Ishikawa (cell line): Measurements from ENCODE around the gene GALNT10.

Source experiments
- CEBPB ChIP-seq: IDR thresholded peaks from 2 replicates; pipeline ENCODE4 v1.6.1; 2012
- CREB1 ChIP-seq: IDR thresholded peaks from 2 replicates; pipeline ENCODE4 v1.6.1; 2012; ENCODE audit warnings: low read depth
- EGR1 ChIP-seq: IDR thresholded peaks from 2 replicates; pipeline ENCODE4 v1.6.1; 2012
- EP300 ChIP-seq: IDR thresholded peaks from 2 replicates; pipeline ENCODE4 v1.6.1; 2012; ENCODE audit warnings: borderline replicate concordance
- MAX ChIP-seq: IDR thresholded peaks from 2 replicates; pipeline ENCODE4 v1.6.1; 2012
- REST ChIP-seq: IDR thresholded peaks from 2 replicates; pipeline ENCODE4 v1.6.1; 2012; ENCODE audit warnings: low read depth, mild to moderate bottlenecking
- TAF1 ChIP-seq: IDR thresholded peaks from 2 replicates; pipeline ENCODE4 v1.6.1; 2012; ENCODE audit warnings: low read depth, mild to moderate bottlenecking
- TCF12 ChIP-seq: IDR thresholded peaks from 2 replicates; pipeline ENCODE4 v1.6.1; 2012; ENCODE audit warnings: low read depth
- YY1 ChIP-seq: IDR thresholded peaks from 2 replicates; pipeline ENCODE4 v1.6.1; 2012; ENCODE audit warnings: low read depth
- ZBTB7A ChIP-seq: IDR thresholded peaks from 2 replicates; pipeline ENCODE4 v1.6.1; 2012; ENCODE audit warnings: low read depth

DNA sequence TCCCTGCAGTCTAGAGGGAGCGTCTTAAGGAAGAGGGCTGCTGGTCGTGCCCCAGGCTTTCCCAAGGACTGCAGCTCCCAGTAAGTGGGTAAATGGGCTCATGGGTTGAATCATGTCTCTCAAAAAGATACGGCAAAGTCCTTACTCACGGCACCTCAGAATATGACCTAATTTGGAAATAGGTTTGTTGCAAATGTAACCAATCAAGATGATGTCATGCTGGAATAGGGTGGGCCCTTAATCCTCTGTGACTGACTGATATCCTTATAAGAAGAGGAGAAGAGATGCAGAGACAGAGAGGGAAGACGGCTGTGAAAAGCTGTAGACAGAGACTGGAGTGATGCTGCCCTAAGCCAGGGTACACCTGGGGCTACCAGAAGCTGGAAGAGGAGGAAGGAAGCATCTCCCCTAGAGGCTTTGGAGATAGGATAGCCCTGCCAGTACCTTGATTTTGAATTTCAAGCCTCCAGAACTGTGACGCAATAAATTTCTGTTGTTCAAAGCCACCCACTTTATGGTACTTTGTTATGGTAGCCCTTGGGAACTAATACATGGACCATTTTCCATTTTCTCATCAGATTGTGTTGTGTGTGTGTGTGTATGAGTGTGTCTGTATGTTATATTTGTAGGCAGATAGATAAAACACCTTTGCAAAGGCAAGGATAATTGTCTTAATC is 15.0 kb downstream of the GALNT10 start:
- TF ChIP-seq EP300 (no peak), ZBTB7A (no peak), EGR1 (no peak), TAF1 (no peak), TCF12 (no peak), CREB1 (no peak), CEBPB (no peak), MAX (no peak), YY1 (no peak), REST (no peak)
